Measurements from ENCODE around the gene SDR39U1. TPM values are rescaled to one million over a fixed set of nuclear protein-coding genes. Genes with fewer than 3 reads are reported as not detected.

The SDR39U1 gene, protein sequence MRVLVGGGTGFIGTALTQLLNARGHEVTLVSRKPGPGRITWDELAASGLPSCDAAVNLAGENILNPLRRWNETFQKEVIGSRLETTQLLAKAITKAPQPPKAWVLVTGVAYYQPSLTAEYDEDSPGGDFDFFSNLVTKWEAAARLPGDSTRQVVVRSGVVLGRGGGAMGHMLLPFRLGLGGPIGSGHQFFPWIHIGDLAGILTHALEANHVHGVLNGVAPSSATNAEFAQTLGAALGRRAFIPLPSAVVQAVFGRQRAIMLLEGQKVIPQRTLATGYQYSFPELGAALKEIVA
- total RNA-seq (2021; ENCODE audit: unreplicated experiment) (61.8 TPM), Bru-seq, nascent RNA (percentile 86 among the genes with signal in this experiment), BruChase-seq, experiment 1, labeled RNA remaining after a 6-hour chase (percentile 90 among the genes with signal in this experiment), BruChase-seq, experiment 2, labeled RNA remaining after a 2-hour chase (percentile 87 among the genes with signal in this experiment)
- polyA plus RNA-seq (2012), result 70.6 and 72.0 TPM in 2 replicates
- long read RNA-seq, transcript SDR39U1-201 (6 exons, 1,233 nt), result major isoform, 20 of 79 reads
- long read RNA-seq, transcript SDR39U1-205 (2 exons, 648 nt), result minor isoform, 16 of 79 reads
- long read RNA-seq, transcript SDR39U1-209 (4 exons, 1,203 nt), result minor isoform, 5 of 79 reads
- long read RNA-seq, partial matches to known transcripts, result 6 of 79 reads
- long read RNA-seq, other reads (novel, unspliced or antisense), result 25 of 79 reads

DNA sequence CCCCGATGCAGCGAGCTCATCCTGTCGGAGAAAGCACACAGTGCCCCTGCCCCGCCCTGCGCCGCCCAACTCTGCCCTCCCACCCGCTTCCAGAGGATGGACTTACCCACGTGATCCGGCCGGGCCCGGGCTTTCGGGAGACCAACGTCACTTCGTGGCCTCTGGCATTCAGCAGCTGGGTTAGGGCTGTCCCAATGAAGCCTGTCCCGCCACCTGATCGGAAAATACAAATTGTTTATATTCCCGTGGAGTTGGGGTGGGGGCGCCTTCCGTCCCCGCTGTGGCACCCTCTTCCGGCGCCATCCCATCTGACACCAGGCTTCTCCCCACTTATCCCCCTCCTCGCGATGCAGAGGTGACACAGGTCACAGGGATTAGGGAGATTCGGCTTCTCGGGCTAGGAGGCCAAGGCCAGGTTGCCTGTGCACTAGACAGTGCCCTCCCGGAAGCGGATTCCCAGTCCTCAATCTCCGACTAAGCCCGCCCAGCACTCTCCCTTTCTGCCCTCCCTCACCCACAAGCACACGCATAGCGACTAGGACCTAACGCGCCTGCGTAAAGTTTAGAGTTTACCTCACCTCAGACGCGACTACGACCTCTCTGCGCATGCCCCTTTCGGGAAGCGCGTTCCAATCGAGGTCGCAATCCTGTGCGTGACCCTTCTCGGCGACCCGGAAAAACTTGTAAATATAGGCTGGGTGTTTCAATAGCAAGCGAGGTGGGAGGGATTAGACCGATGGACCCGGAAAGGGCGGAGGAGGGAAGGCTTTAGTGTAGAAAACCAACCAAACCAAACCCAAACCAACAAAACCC, at the start of gene SDR39U1:
Gene SDR39U1 (minus strand): TSS at position 537 of the 813 bp plus-strand sequence. CDS start 7 bp downstream, at position 530.
- Histone ChIP-seq H3K4me2 (ENCODE audit: low read length) (peak within 1 kb of the TSS; percentile 94), H3K36me3 (ENCODE audit: control insufficient read depth in 1 of 2, insufficient read depth in 2 of 2, low read length in 2 of 2) (peaks cover 7 to 26% of the 10 kb centered on the region in 2 experiments; a peak in 2 of 4 replicates), H4K20me1 (ENCODE audit: insufficient read depth) (no peaks in the 10 kb centered on the region), H3K9me2 (ENCODE audit: insufficient read depth) (no peaks in the 10 kb centered on the region), H2AFZ (ENCODE audit: low read depth, low read length, poor library complexity, severe bottlenecking) (peak within 1 kb of the TSS; percentile 32), H3K27me3 (ENCODE audit: insufficient read depth, low read length) (no peaks in the 10 kb centered on the region), H3K79me2 (ENCODE audit: insufficient read depth, low read length) (peaks cover 26% of the 10 kb centered on the region), H3K27ac (ENCODE audit: low read depth, low read length) (peak within 1 kb of the TSS; percentile 96), H3K9ac (ENCODE audit: low read length) (peak within 1 kb of the TSS; percentile 88), H3K9me3 (ENCODE audit: control insufficient read depth in 1 of 2, insufficient read depth in 1 of 2, low read depth in 1 of 2, low read length in 2 of 2) (no peaks in the 10 kb centered on the region), H3K4me1 (ENCODE audit: control insufficient read depth in 1 of 2, insufficient read depth in 2 of 2, low read length in 2 of 2) (peaks cover 5 to 17% of the 10 kb centered on the region in 2 experiments; a peak in 3 of 4 replicates), H3K4me3 (replicated peaks in 1 of 2; ENCODE audit: low read depth in 1 of 2, low read length in 2 of 2) (peak within 1 kb of the TSS; percentile 76 to 94)
- ChIA-PET RAD21 (ENCODE audit: low non-redundant PET in 1 of 2, low total read pairs in 2 of 2, uncharacterized antibody in 2 of 2, unreplicated experiment in 2 of 2) (interaction anchor here in 1 of 2 experiments (1.0 kb wide), 1 partner anchor 11 kb away, joined by 3 read pairs; no protein-coding TSS in a partner anchor), CTCF (interaction anchor here (0.7 to 3.6 kb wide), 10 partner anchors 11 to 200 kb away, joined by 3 to 42 read pairs (median 5); partner anchors contain the start of genes CBLN3, CIDEB, KHNYN and TINF2), POLR2A (interaction anchor here (1.1 to 3.2 kb wide), 3 partner anchors 11 to 76 kb away, joined by 4 to 31 read pairs (median 6); partner anchors contain the start of genes CBLN3 and KHNYN)
- intact Hi-C loops (cut with micrococcal nuclease), result no loop called here
- peak; percentile 97 for DNase-seq (ENCODE audit: low read depth, low spot score)
- TSS peak; percentile 64 for BruUV-seq (replicated peaks)
- ATAC-seq, result peak; percentile 88
- TF ChIP-seq YY1 (IDR thresholded peaks at IDR 0.05; ENCODE audit: extremely low read depth, insufficient replicate concordance, low read depth, low read length) (no peak), REST (IDR thresholded peaks at IDR 0.05; ENCODE audit: low read depth) (no peak), EZH2phosphoT487 (IDR thresholded peaks at IDR 0.05; ENCODE audit: borderline replicate concordance) (no peak), MAX (IDR thresholded peaks at IDR 0.05) (peak; percentile 80), CBX3 (IDR thresholded peaks at IDR 0.05; ENCODE audit: low read depth) (0 out of 2 replicates have a peak, but pooled peaks have one; percentile 31), SIN3A (IDR thresholded peaks at IDR 0.05; ENCODE audit: low read depth) (peak; percentile 59), ZNF274 (IDR thresholded peaks at IDR 0.05; ENCODE audit: low read depth, low read length) (no peak), SP1 (IDR thresholded peaks at IDR 0.05; ENCODE audit: low read depth) (peak; percentile 73; the same call in 1 of the 2 replicates), RAD21 (IDR thresholded peaks at IDR 0.05; ENCODE audit: low read depth) (no peak), JUND (IDR thresholded peaks at IDR 0.05) (no peak; the same call in 1 of the 2 replicates), TCF7L2 (IDR thresholded peaks at IDR 0.05; ENCODE audit: borderline replicate concordance, extremely low read depth, insufficient read depth, insufficient read length) (no peak), EGR1 (IDR thresholded peaks at IDR 0.05; ENCODE audit: low read depth) (peak; percentile 47; the same call in 1 of the 2 replicates), ZFX (IDR thresholded peaks at IDR 0.05) (no peak), EZH2 (IDR thresholded peaks at IDR 0.05) (no peak), ELF1 (IDR thresholded peaks at IDR 0.05; ENCODE audit: borderline replicate concordance, low read depth) (peak; percentile 58), FOSL1 (IDR thresholded peaks at IDR 0.05; ENCODE audit: low read depth) (no peak)
- TF ChIP-seq, protein P1, sequence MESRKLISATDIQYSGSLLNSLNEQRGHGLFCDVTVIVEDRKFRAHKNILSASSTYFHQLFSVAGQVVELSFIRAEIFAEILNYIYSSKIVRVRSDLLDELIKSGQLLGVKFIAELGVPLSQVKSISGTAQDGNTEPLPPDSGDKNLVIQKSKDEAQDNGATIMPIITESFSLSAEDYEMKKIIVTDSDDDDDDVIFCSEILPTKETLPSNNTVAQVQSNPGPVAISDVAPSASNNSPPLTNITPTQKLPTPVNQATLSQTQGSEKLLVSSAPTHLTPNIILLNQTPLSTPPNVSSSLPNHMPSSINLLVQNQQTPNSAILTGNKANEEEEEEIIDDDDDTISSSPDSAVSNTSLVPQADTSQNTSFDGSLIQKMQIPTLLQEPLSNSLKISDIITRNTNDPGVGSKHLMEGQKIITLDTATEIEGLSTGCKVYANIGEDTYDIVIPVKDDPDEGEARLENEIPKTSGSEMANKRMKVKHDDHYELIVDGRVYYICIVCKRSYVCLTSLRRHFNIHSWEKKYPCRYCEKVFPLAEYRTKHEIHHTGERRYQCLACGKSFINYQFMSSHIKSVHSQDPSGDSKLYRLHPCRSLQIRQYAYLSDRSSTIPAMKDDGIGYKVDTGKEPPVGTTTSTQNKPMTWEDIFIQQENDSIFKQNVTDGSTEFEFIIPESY (IDR thresholded peaks at IDR 0.05; ENCODE audit: extremely low read depth, insufficient replicate concordance, low read length), result no peak
